Bronchial epithelial cell (primary cell): ENCODE results near the gene ZNF330. TPM values are rescaled to one million over a fixed set of nuclear protein-coding genes. Genes with fewer than 3 reads are reported as not detected.

ENCODE experiments used
- DNase-seq: peaks from one replicate; pipeline ENCODE4 v3.0.0-alpha.2; 2010; ENCODE audit warnings: low read depth
- FAIRE-seq: peaks from 2 replicates; lab custom pipeline; 2011; peaks lifted over from hg19 to GRCh38; lab: Jason Lieb, UNC
- H3K27me3 ChIP-seq: 2 replicates; pipeline ENCODE4 v1.5.1; 2011; ENCODE audit warnings: low read length; ENCODE audit not compliant: control insufficient read depth, insufficient read depth
- H3K36me3 ChIP-seq: 2 replicates; pipeline ENCODE4 v1.5.1; 2011; ENCODE audit warnings: low read length; ENCODE audit not compliant: control insufficient read depth, insufficient read depth
- H3K4me3 ChIP-seq: 2 replicates; pipeline ENCODE4 v1.5.1; 2011; ENCODE audit warnings: mild to moderate bottlenecking, low read depth, low read length, control low read depth
- CTCF ChIP-seq: IDR thresholded peaks from 2 replicates; pipeline ENCODE4 v1.5.1; 2011; ENCODE audit warnings: mild to moderate bottlenecking, moderate library complexity, low read length, control low read depth, inconsistent platforms; ENCODE audit not compliant: insufficient read depth, severe bottlenecking
- total RNA-seq: library from RNA; depleted of rRNA; stranded (reverse); fragments of >200 nt; gene quantifications from 2 replicates; pipeline ENCODE4 v1.2.1, GENCODE V29; 2014

Gene ZNF330
- total RNA-seq, 1 donor from 2014 or later = 42.4 TPM

GRCh38 chr4:141192564-141192963 lies 28.1 kb upstream of the ZNF330 start:
- Histone ChIP-seq H3K4me3 (no peak overlapping the region), H3K27me3 (no peaks in the 10 kb centered on the region), H3K36me3 (no peaks in the 10 kb centered on the region)
- FAIRE-seq (no peak), DNase-seq (no peak)
- no peak for TF ChIP-seq CTCF

- H3K4me3 ChIP-seq = no peak overlapping the region
- DNase-seq (no peak), FAIRE-seq (no peak)
- H3K27me3 ChIP-seq = no peaks in the 10 kb centered on the region
- no peaks in the 10 kb centered on the region for H3K36me3 ChIP-seq
- TF ChIP-seq CTCF = no peak
Measured at GRCh38 chr4:141193516-141194034, 27.1 kb upstream of the ZNF330 start.

- FAIRE-seq (no peak), DNase-seq (no peak)
- no peak for TF ChIP-seq CTCF
- H3K27me3 ChIP-seq = no peaks in the 10 kb centered on the region
- no peaks in the 10 kb centered on the region for H3K36me3 ChIP-seq
- H3K4me3 ChIP-seq = no peak overlapping the region
Measured at GRCh38 chr4:141195095-141195707, 25.5 kb upstream of the ZNF330 start.

GRCh38 chr4:141196227-141196933 lies 24.3 kb upstream of the ZNF330 start:
- FAIRE-seq = no peak
- TF ChIP-seq CTCF = no peak

GRCh38 chr4:141207961-141208360 lies 12.7 kb upstream of the ZNF330 start:
- Histone ChIP-seq H3K4me3 (no peak overlapping the region), H3K36me3 (no peaks in the 10 kb centered on the region), H3K27me3 (no peaks in the 10 kb centered on the region)
- DNase-seq (no peak), FAIRE-seq (no peak)
- no peak for TF ChIP-seq CTCF

More at GRCh38 chr4:141196227-141196933, 24.3 kb upstream of the ZNF330 start:
- Histone ChIP-seq H3K36me3 (no peaks in the 10 kb centered on the region), H3K27me3 (no peaks in the 10 kb centered on the region), H3K4me3 (no peak overlapping the region)
- no peak for DNase-seq
